Measurements from ENCODE around the gene SKOR2. TPM values are rescaled to one million over a fixed set of nuclear protein-coding genes. Genes with fewer than 3 reads are reported as not detected.
A peak's percentile ranks its signal among the peaks of the same experiment; 100 is the strongest.

SKOR2 gene
- total RNA-seq, 1 donor from 2014 or later = not detected

- H4K20me1 ChIP-seq (ENCODE audit: low read depth) = peaks cover 33% of the 10 kb centered on the region
- Mint-ChIP-seq H3K27ac (no peak overlapping the region), H3K4me1 (peaks cover 9% of the 10 kb centered on the region), H3K27me3 (ENCODE audit: insufficient read depth, low read depth) (peaks cover 72% of the 10 kb centered on the region), H3K36me3 (no peaks in the 10 kb centered on the region), H3K9me3 (peaks cover 2% of the 10 kb centered on the region), H3K4me3 (peak overlapping the region; percentile 76)
- H3K4me2 ChIP-seq = peak overlapping the region; percentile 100
- H3K79me2 ChIP-seq (ENCODE audit: low read depth) = no peaks in the 10 kb centered on the region
- no peaks in the 10 kb centered on the region for H3K36me3 ChIP-seq
- H3K4me1 ChIP-seq = no peaks in the 10 kb centered on the region
- H3K27ac ChIP-seq = no peak overlapping the region
- DNase-seq (ENCODE audit: low spot score) = no peak
- H2AFZ ChIP-seq (replicated peaks) = peak overlapping the region; percentile 97
- TF ChIP-seq EZH2 (IDR thresholded peaks at IDR 0.05) (no peak), EZH2phosphoT487 (IDR thresholded peaks at IDR 0.05) (no peak)
- TF ChIP-seq, protein P1, sequence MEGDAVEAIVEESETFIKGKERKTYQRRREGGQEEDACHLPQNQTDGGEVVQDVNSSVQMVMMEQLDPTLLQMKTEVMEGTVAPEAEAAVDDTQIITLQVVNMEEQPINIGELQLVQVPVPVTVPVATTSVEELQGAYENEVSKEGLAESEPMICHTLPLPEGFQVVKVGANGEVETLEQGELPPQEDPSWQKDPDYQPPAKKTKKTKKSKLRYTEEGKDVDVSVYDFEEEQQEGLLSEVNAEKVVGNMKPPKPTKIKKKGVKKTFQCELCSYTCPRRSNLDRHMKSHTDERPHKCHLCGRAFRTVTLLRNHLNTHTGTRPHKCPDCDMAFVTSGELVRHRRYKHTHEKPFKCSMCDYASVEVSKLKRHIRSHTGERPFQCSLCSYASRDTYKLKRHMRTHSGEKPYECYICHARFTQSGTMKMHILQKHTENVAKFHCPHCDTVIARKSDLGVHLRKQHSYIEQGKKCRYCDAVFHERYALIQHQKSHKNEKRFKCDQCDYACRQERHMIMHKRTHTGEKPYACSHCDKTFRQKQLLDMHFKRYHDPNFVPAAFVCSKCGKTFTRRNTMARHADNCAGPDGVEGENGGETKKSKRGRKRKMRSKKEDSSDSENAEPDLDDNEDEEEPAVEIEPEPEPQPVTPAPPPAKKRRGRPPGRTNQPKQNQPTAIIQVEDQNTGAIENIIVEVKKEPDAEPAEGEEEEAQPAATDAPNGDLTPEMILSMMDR (IDR thresholded peaks at IDR 0.05) = no peak
- H3K9ac ChIP-seq = no peak overlapping the region
- peaks cover 85% of the 10 kb centered on the region for H3K27me3 ChIP-seq
- H3K4me3 ChIP-seq = peak overlapping the region; percentile 73
- no peaks in the 10 kb centered on the region for H3K9me3 ChIP-seq (ENCODE audit: low read depth)
- peaks cover 5% of the 10 kb centered on the region for H3F3A ChIP-seq (ENCODE audit: low read depth)
Measured at GRCh38 chr18:47264308-47264700, 12.8 kb upstream of the SKOR2 start.

GRCh38 chr18:47263430-47264307 lies 12.2 kb upstream of the SKOR2 start:
- Histone ChIP-seq H3K27me3 (peaks cover 92% of the 10 kb centered on the region), H3K4me3 (peak overlapping the region; percentile 73), H2AFZ (replicated peaks) (peak overlapping the region; percentile 97), H4K20me1 (ENCODE audit: low read depth) (peaks cover 40% of the 10 kb centered on the region), H3K4me2 (peak overlapping the region; percentile 100), H3F3A (ENCODE audit: low read depth) (peaks cover 5% of the 10 kb centered on the region), H3K9ac (no peak overlapping the region), H3K4me1 (no peaks in the 10 kb centered on the region), H3K79me2 (ENCODE audit: low read depth) (no peaks in the 10 kb centered on the region), H3K36me3 (no peaks in the 10 kb centered on the region), H3K9me3 (ENCODE audit: low read depth) (no peaks in the 10 kb centered on the region), H3K27ac (no peak overlapping the region)
- DNase-seq (ENCODE audit: low spot score) = peak; percentile 83
- H3K27me3 Mint-ChIP-seq (ENCODE audit: insufficient read depth, low read depth) = peaks cover 78% of the 10 kb centered on the region
- peak overlapping the region; percentile 76 for H3K4me3 Mint-ChIP-seq
- peaks cover 2% of the 10 kb centered on the region for H3K9me3 Mint-ChIP-seq
- TF ChIP-seq, protein P1 (IDR thresholded peaks at IDR 0.05) = peak; percentile 80
- TF ChIP-seq EZH2phosphoT487 (IDR thresholded peaks at IDR 0.05) (no peak), EZH2 (IDR thresholded peaks at IDR 0.05) (no peak)
- H3K4me1 Mint-ChIP-seq = peaks cover 9% of the 10 kb centered on the region
- no peaks in the 10 kb centered on the region for H3K36me3 Mint-ChIP-seq
- H3K27ac Mint-ChIP-seq = no peak overlapping the region

- peaks cover 9% of the 10 kb centered on the region for H3K4me1 Mint-ChIP-seq
- no peaks in the 10 kb centered on the region for H3K79me2 ChIP-seq (ENCODE audit: low read depth)
- H3K4me2 ChIP-seq = peak overlapping the region; percentile 100
- peaks cover 40% of the 10 kb centered on the region for H4K20me1 ChIP-seq (ENCODE audit: low read depth)
- peak overlapping the region; percentile 97 for H2AFZ ChIP-seq (replicated peaks)
- H3K4me3 Mint-ChIP-seq = peak overlapping the region; percentile 76
- no peak for DNase-seq (ENCODE audit: low spot score)
- peak overlapping the region; percentile 73 for H3K4me3 ChIP-seq
- no peak overlapping the region for H3K27ac Mint-ChIP-seq
- no peaks in the 10 kb centered on the region for H3K9me3 ChIP-seq (ENCODE audit: low read depth)
- H3K27me3 ChIP-seq = peaks cover 98% of the 10 kb centered on the region
- no peak overlapping the region for H3K27ac ChIP-seq
- no peaks in the 10 kb centered on the region for H3K36me3 ChIP-seq
- H3K27me3 Mint-ChIP-seq (ENCODE audit: insufficient read depth, low read depth) = peaks cover 82% of the 10 kb centered on the region
- H3K4me1 ChIP-seq = no peaks in the 10 kb centered on the region
- H3K9me3 Mint-ChIP-seq = peaks cover 2% of the 10 kb centered on the region
- H3K9ac ChIP-seq = no peak overlapping the region
- TF ChIP-seq EZH2 (IDR thresholded peaks at IDR 0.05) = peak; percentile 65
- TF ChIP-seq, protein P1 (IDR thresholded peaks at IDR 0.05) = no peak
- peak; percentile 64 for TF ChIP-seq EZH2phosphoT487 (IDR thresholded peaks at IDR 0.05)
- H3K36me3 Mint-ChIP-seq = no peaks in the 10 kb centered on the region
- peaks cover 5% of the 10 kb centered on the region for H3F3A ChIP-seq (ENCODE audit: low read depth)
Measured at GRCh38 chr18:47263150-47263429, 11.6 kb upstream of the SKOR2 start.
